ENCODE measurements around the gene TAS2R30.

TAS2R30 gene, protein sequence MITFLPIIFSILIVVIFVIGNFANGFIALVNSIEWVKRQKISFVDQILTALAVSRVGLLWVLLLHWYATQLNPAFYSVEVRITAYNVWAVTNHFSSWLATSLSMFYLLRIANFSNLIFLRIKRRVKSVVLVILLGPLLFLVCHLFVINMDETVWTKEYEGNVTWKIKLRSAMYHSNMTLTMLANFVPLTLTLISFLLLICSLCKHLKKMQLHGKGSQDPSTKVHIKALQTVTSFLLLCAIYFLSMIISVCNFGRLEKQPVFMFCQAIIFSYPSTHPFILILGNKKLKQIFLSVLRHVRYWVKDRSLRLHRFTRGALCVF

GRCh38 chr12:11134305-11134704 is at the start of gene TAS2R30:
Gene TAS2R30, minus strand, starts transcription at chr12:11134644. Its CDS starts 400 bp downstream, at chr12:11134244.
- no peak for TF ChIP-seq GATA1 (IDR thresholded peaks at IDR 0.05; ENCODE audit: low read depth, low read length)
- TF ChIP-seq POLR2A (IDR thresholded peaks at IDR 0.05; ENCODE audit: low read length), result no peak
- DNase-seq, result no peak

DNA sequence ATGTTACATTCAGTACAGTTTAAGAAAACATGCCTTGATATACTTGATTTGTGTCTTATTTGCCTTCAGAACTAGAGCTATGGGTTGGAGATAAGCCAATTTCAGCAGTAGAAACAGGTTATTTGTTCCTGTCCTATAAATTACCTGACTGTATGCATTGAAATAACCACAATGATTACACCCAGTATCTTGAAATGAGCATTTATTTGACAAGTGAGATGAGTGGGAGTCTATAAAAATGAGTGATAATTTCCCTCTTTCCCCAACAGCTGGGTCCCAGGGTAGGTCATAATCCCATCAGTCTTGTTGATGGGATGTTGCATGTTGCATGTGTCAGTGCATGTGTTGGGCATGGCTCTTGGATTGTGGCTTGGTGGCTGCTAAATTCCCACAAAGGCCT is 48.6 kb upstream of the TAS2R30 start:
- no peak for TF ChIP-seq POLR2A (IDR thresholded peaks at IDR 0.05; ENCODE audit: low read length)
- no peak for TF ChIP-seq GATA1 (IDR thresholded peaks at IDR 0.05; ENCODE audit: low read depth, low read length)
- no peak for DNase-seq

DNA sequence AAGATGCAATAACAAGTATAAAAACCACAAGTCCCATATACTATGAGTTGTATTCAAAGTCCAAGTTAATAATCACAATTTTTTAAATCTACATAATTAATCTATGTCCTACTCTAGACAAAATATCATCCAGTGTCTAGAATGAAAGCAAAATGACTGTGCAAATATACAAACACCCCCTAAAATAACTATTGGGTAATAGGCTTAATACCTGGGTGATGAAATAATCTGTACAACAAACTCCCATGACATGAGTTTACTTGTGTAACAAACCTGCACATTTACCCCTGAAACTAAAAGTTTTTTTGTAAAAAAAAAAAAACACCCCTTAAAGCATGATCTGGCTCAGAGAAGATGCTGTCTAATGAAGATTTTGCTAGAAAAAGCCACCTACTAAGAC is 48.1 kb upstream of the TAS2R30 start:
- no peak for DNase-seq

GRCh38 chr12:11178250-11178649 is 43.8 kb upstream of the TAS2R30 start:
- TF ChIP-seq GATA1 (IDR thresholded peaks at IDR 0.05; ENCODE audit: low read depth, low read length) (no peak), POLR2A (IDR thresholded peaks at IDR 0.05; ENCODE audit: low read length) (no peak)
- DNase-seq, result no peak

More for the DNA sequence above, 48.1 kb upstream of the TAS2R30 start:
- TF ChIP-seq POLR2A (IDR thresholded peaks at IDR 0.05; ENCODE audit: low read length), result no peak
- no peak for TF ChIP-seq GATA1 (IDR thresholded peaks at IDR 0.05; ENCODE audit: low read depth, low read length)

GRCh38 chr12:11174022-11174421 is 39.6 kb upstream of the TAS2R30 start:
- peak; percentile 7 to 41 for DNase-seq
- TF ChIP-seq GATA1 (IDR thresholded peaks at IDR 0.05; ENCODE audit: low read depth, low read length) (no peak), POLR2A (IDR thresholded peaks at IDR 0.05; ENCODE audit: low read length) (no peak)

DNA sequence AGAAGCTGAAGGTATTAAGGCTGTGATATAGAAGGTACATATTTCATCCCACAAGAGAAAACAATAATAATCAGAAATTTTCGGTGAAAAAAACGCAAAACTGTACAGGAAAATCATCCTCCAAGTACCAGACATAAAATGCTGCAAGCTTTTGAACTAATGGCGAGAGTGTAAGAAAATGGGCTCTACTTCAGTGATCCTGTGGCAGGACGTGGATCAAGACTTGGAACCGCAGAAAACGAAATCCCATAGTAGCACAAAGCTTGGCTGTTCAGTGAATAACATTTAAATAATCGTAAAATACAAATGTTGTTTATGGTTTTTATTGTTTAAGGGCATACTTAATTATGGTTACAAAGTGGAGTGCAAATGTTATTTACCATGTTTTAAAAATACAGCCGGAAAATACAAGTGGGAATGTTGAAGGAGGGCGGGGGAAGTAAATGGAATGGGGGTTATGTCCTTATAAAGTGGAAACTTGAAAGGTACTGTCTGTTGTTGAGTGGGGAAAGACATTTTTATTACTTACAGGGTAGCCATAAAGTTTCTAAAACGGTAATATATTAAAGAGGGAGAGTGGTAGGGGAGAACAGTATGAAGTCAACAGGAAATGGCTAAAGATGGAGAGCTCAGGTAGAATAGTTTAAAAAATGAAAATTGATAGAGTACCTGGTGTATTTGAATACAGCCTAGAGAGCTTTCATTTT is 37.7 kb upstream of the TAS2R30 start:
- TF ChIP-seq GATA1 (IDR thresholded peaks at IDR 0.05; ENCODE audit: low read depth, low read length) (no peak), POLR2A (IDR thresholded peaks at IDR 0.05; ENCODE audit: low read length) (no peak)
- DNase-seq, result peak; percentile 57 to 67

DNA sequence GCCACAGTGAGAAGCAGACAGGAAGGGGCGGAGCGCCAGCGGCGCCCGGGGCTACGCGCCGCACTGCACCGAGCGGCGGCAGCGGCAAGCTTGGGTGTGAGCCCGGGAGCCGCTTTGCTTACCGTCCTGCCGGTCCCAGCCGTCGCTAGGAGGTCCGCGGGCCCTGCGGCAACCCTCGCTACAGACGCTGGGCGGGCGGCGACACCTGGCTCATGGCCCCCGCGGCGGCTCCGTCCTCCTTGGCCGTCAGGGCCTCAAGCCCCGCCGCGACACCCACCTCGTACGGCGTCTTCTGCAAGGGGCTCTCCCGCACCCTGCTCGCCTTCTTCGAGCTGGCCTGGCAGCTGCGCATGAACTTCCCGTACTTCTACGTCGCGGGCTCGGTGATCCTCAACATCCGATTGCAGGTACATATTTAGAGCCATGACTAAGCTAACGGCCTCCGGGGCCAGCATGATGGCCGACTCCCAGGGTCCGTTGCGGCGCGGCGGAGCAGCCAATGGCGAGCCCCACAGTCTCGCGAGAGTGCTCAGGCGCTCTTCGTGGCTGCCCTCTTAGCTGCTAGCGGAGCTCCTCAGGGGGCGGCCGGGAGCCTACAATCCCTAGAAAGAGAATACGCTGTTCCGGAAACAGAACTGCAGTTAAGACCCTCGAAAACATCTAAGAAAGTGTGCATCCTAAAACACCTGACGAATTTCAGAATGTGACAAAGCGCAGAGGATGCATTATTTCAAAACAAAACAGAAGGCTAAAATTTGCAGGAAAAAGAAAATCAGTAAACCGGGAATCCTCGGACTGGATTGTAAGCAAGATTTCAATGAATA is 36.9 kb upstream of the TAS2R30 start, which contains the start of gene SMIM10L1:
Gene SMIM10L1, plus strand, starts transcription at position 50 of the 824 bp plus-strand sequence. Its CDS starts 163 bp downstream, at position 213.
- no peak for TF ChIP-seq GATA1 (IDR thresholded peaks at IDR 0.05; ENCODE audit: low read depth, low read length)
- peak; percentile 95 for TF ChIP-seq POLR2A (IDR thresholded peaks at IDR 0.05; ENCODE audit: low read length)
- DNase-seq, result peak; percentile 95 to 97

DNA sequence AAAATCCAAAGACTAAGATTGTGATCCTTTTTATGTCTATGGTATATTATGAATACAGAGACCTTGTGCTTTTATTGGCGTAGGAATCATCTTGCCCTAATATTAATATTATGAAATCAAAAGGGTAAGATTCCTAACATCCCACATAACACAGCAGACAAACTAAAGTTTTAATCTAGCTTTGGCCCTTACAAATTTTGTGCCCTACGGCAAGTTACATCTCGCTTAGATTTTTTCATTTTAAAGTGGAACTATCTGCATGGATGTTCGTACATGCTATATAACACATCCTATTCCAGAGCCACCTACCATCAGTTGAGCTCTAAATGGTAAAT is 36.3 kb upstream of the TAS2R30 start:
- DNase-seq, result no peak
- TF ChIP-seq GATA1 (IDR thresholded peaks at IDR 0.05; ENCODE audit: low read depth, low read length) (no peak), POLR2A (IDR thresholded peaks at IDR 0.05; ENCODE audit: low read length) (no peak)

DNA sequence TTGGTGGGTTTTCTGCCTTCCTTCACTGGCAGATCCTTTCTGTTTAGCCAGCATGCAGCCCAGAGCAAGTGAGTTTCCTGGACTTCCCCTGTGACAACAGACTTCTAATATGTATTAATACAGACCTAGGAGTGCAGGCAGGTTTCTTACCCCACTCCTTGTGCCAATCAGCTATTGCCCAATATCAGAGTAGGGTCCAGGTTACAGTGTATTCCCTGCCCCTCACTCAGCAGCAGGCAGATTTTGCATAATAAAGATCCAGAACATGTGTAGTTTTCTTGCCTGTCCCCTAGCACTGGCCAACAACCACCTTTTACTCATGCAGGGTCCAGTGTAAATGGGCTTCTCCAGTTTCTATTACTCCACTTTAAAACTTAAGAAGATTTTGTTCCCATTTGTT is 31.9 kb upstream of the TAS2R30 start:
- TF ChIP-seq POLR2A (IDR thresholded peaks at IDR 0.05; ENCODE audit: low read length), result no peak
- no peak for TF ChIP-seq GATA1 (IDR thresholded peaks at IDR 0.05; ENCODE audit: low read depth, low read length)
- no peak for DNase-seq

DNA sequence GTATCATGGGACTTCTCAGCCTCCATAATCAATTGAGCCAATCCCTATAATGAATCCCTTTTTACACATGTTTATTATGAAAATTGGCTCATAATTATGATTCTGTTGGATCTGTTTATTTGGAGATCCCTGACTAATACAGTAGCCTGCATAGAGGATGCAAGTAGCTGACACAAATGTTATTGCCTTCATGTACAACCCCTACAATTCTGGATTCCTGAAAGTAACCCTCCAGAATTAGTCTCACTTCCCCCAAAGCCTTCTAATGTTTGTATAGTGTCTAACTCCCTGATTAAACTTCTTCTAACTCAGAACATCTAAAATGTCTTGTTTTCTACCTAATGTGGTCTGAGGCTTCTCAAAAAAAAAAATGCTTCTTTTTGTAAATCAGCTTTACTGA is 29.9 kb upstream of the TAS2R30 start:
- TF ChIP-seq GATA1 (IDR thresholded peaks at IDR 0.05; ENCODE audit: low read depth, low read length), result no peak
- no peak for TF ChIP-seq POLR2A (IDR thresholded peaks at IDR 0.05; ENCODE audit: low read length)
- no peak for DNase-seq

DNA sequence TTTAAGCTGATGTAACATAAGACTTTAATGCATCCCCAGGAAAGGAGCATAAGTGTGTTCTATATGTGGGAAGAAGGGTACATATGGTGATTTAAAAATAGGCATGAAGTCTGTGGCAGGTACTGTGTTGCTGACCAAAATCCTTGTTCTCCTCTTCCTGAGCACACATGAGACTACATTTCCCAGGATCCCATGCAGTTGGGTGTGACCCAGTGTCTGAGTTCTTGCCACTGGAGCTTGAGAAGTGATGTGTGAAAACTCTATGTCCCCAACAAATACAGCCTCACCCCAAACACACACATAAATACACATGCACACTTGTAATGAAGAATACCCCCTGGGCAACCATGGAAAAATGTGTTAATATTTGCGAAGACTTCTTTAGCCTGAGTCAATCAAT is 28.1 kb upstream of the TAS2R30 start:
- DNase-seq, result peak; percentile 12 to 34
- TF ChIP-seq POLR2A (IDR thresholded peaks at IDR 0.05; ENCODE audit: low read length), result no peak
- no peak for TF ChIP-seq GATA1 (IDR thresholded peaks at IDR 0.05; ENCODE audit: low read depth, low read length)

- TF ChIP-seq GATA1 (IDR thresholded peaks at IDR 0.05; ENCODE audit: low read depth, low read length) (no peak), POLR2A (IDR thresholded peaks at IDR 0.05; ENCODE audit: low read length) (no peak)
- no peak for DNase-seq
Measured at GRCh38 chr12:11158885-11159444, 24.5 kb upstream of the TAS2R30 start.

- TF ChIP-seq POLR2A (IDR thresholded peaks at IDR 0.05; ENCODE audit: low read length) (no peak), GATA1 (IDR thresholded peaks at IDR 0.05; ENCODE audit: low read depth, low read length) (no peak)
- no peak for DNase-seq
Measured at GRCh38 chr12:11154400-11154925, 20.0 kb upstream of the TAS2R30 start.
